ENCODE data around the gene GDF11.
A peak's percentile ranks its signal among the peaks of the same experiment; 100 is the strongest.

GDF11 gene

GRCh38 chr12:55707219-55707671, 35.7 kb upstream of the GDF11 start:
- no peak for DNase-seq (ENCODE audit: low read depth in 2 of 2)

- DNase-seq (ENCODE audit: low read depth in 2 of 2) = peak in 1 of 2 donors; percentile 42
Measured at GRCh38 chr12:55707841-55708694, 34.9 kb upstream of the GDF11 start, which contains the start of gene ITGA7. TSS of gene ITGA7 (minus strand) at chr12:55707904. CDS start at chr12:55707682, 222 bp downstream.

GRCh38 chr12:55708695-55709233, 34.2 kb upstream of the GDF11 start:
- no peak for DNase-seq (ENCODE audit: low read depth in 2 of 2)

GRCh38 chr12:55711786-55712553, 31.0 kb upstream of the GDF11 start:
- DNase-seq (ENCODE audit: low read depth in 2 of 2) = no peak

DNA sequence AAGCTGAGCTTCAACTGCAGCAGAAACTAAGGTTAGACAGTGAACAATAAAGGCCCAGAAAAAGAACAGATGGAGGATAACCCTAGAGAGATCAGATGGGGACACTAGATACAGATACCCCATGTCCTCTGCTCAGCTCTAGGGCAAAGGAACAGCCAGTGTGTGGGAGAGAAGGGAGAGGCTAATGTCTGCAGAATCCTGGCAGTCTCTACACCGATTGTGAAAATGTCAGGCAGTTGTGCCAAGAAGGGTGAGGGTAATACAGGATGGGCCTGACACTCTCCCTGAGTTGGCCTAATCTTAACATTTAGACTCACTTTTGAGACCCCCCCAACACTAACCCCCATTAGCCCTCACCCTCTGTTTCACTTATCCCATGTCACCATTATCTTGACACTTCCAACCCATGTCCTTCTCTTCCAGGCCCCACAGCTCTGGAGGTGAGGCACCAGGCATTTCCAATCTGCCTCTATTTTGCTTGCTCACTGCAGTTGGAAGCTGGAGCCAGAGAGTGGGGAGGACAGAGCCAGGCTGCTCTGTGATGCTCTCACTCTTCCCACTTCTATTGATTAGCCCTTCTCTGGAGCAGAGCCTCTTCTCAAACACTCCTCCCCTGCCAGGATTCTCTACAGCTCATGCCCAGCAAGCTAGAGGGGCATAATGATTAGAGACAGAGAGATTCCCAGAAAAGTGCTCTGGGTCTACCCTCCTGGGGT, 30.1 kb upstream of the GDF11 start:
- DNase-seq (ENCODE audit: low read depth in 2 of 2) = no peak

DNA sequence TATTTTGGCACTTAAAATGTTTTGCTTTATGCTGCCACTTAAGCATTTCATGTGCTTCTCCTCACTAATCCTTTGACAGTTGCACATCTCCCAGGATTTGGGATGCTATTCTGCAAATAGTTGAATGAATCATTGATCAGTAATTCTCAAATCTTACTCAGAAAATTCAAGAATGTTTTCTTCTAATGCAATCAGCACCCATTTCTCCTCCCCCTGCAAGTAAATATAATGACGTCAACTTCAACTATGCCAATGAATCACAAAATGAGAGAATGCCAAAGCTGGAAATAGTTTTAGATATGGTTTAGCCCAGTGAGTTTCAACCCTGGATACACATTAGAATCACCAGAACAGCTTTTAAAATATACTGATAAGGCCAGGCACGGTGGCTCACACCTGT, 29.2 kb upstream of the GDF11 start:
- no peak for DNase-seq (ENCODE audit: low read depth in 2 of 2)

DNA sequence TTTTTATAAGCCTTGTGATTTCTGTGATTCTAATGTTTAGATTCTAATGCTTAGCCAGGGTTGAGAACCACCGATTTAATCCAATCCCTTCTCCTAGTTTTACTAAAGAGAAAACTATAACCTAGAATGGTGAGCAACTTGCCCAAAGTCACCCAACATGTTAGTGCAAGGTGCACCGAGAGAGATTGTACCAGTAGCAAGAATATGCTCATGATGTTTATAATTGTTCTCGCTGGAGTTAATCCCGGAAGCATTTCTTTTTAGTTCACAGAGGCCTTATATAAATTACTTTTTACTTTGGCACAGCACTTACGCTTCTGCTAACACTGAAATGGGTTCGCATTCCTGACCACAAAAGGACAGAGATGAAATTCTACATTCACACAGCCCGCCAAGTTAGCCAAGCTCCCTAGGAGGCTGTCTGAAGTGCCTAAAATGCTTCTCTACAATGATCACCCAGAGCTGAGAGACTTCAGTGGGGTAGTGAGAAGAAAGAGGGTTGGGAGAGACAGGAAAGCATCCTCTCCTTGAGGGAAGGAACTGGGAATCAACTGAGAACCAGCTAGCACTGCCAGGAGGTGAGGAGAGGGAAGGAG, 27.7 kb upstream of the GDF11 start:
- DNase-seq (ENCODE audit: low read depth in 2 of 2) = no peak

DNA sequence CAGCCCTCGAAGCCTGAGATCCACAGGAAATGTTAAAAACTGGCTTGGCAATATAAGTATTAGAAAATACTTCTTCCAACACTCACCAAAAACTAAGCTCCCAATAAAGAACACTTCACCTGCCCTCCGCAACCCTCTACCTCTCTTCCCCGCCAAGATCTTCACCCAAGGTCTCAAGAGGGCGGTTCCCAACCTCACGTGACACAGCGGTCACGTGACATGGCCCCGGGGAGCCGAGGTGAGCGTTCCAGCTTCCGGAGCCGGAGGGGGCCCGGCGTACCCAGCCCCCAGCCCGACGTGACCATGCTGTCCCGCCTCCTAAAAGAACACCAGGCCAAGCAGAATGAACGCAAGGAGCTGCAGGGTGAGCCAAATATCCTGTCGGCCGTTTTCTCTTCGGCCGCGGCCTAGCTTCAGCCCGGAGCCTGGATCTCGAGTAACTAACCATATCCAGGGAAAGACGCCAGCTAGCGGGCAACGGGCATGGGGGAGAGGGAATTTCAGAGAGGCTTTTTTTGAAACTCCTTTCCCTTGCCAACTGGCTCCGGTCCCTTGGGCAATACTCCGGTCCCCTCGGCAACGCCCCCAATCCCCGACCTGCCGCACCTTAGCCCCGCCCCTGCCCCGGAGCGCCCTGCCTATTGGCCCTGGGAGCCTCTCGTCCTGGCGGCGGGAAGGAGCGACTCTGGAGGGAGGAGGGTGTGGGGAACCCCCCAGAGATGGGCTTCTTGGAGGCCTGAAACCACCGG, 26.9 kb upstream of the GDF11 start, which contains the start of gene BLOC1S1:
Gene BLOC1S1, plus strand, starts transcription at position 214 of the 749 bp plus-strand sequence. Its CDS starts 6 bp downstream, at position 220.
- DNase-seq (ENCODE audit: low read depth in 2 of 2) = peak; percentile 76 to 91

GRCh38 chr12:55716582-55716957, 26.4 kb upstream of the GDF11 start:
- no peak for DNase-seq (ENCODE audit: low read depth in 2 of 2)

- no peak for DNase-seq (ENCODE audit: low read depth in 2 of 2)
Measured at GRCh38 chr12:55717011-55718007, 25.6 kb upstream of the GDF11 start.

DNA sequence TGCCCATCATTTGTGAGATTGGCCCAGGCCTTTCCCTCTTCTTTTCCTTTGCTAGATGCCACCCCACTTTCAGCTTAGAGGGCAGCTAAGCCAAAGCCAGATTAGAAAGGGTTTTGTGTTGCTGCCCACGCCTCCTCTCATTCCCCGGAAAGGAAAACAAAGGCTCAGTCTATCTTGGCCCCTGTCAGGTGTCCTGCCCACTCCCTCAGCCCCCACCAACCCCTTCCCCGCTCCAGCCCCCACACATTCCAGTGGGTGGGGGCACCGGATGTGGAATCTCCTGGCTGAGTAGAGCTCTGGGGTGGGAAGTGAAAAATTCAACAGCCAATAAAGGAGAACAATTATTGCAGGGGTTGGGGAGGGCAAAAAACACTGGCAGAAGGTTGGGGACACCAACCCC, 24.9 kb upstream of the GDF11 start:
- DNase-seq (ENCODE audit: low read depth in 2 of 2) = no peak

DNA sequence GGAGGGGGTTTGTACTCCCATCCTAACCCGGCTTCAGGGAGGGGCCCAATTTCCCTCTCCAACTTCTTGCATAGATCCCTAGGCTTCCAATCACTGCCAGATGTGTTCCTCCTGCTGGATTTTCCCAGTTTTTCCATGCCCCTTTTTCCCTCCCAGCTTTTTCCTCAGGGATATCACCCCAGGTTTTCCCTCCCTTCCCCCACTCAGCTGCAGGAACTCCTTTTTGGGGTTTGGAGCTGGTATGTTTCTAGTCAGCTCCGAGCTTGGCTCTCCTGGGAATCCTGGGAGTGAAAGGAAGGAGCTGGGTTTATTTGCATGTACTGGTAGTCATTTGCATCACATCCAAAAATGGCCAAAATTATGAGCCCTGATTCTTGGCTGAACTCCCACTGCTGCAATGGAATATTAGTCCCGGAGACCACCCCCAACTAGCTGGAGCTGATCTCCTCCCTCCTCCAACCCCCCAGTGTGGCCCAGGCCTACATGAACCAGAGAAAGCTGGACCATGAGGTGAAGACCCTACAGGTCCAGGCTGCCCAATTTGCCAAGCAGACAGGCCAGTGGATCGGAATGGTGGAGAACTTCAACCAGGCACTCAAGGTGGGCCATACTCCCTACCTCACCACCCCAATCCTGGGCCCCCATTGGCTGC, 24.2 kb upstream of the GDF11 start:
- no peak for DNase-seq (ENCODE audit: low read depth in 2 of 2)

- no peak for DNase-seq (ENCODE audit: low read depth in 2 of 2)
Measured at GRCh38 chr12:55719371-55719770, 23.6 kb upstream of the GDF11 start.

GRCh38 chr12:55720071-55720564, 22.8 kb upstream of the GDF11 start, which contains the start of gene RDH5:
TSS of gene RDH5 (plus strand) at chr12:55720393. CDS start at chr12:55721185, 792 bp downstream.
- DNase-seq (ENCODE audit: low read depth in 2 of 2) = no peak

GRCh38 chr12:55720894-55721444, 22.0 kb upstream of the GDF11 start:
- no peak for DNase-seq (ENCODE audit: low read depth in 2 of 2)

- DNase-seq (ENCODE audit: low read depth in 2 of 2) = no peak
Measured at GRCh38 chr12:55721601-55722213, 21.2 kb upstream of the GDF11 start.

- no peak for DNase-seq (ENCODE audit: low read depth in 2 of 2)
Measured at GRCh38 chr12:55722948-55723347, 20.0 kb upstream of the GDF11 start.

Data from stimulated activated CD4-positive, alpha-beta T cell treated with anti-CD3 and anti-CD28 coated beads, Interleukin-1b, Interleukin-23, amount 100 ng/mL, for 1 hour (primary cell).